ENCODE measurements around the gene EGFL7.

The EGFL7 gene

DNA sequence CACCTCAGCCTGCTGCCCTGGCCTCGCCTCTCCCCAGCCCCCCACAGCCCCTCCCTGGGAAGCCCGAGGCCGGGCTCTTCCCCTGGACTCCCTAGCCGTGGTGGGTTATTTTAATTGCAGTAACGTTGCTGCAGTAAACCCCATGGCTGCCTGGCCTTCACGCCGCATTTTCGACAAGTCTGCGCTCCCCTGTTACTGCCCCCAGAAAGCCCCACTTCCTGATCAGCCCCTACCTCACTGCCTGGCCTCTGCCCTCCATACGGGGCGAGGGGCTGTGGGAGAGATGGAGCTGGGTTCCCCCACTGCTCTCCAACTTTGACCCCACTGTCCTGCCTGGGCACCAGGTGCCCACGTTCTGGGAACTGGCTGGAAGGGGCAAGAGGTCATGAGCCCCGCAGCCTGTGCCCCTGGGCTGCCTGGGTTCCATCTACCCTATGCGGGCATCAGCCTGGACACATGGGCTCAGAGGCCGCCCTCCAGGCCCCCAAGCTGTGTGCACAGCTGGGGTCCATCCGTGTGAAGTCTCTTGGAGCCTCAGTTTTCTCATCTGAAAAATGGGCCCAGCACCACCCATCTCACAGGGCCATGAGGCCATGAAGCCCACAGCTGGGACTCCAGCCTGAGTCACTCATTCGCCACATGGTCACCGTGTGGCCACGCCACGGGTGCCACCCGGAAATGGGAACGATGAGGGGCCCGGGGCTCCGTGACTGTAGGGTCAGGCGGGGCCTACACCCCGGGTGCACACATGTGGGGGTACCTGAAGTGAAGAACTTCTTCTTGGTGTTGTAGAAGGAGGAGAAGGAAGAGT is 11.5 kb downstream of the EGFL7 start:
- Histone ChIP-seq H3K79me2 (ENCODE audit: control insufficient read depth, insufficient read depth, low read length) (no peaks in the 10 kb centered on the region), H4K5ac (ENCODE audit: low read length) (no peak overlapping the region), H3K23ac (ENCODE audit: low read length) (no peak overlapping the region), H2BK15ac (replicated peaks; ENCODE audit: low read depth) (no peak overlapping the region), H2AK5ac (ENCODE audit: low read length) (no peak overlapping the region), H3K18ac (ENCODE audit: low read length) (no peak overlapping the region), H3K4me2 (ENCODE audit: low read length) (no peak overlapping the region), H3K4me1 (ENCODE audit: control insufficient read depth, low read depth, low read length) (no peaks in the 10 kb centered on the region), H2BK120ac (ENCODE audit: low read depth, low read length) (no peak overlapping the region), H3K79me1 (ENCODE audit: low read length) (no peaks in the 10 kb centered on the region), H3K9ac (ENCODE audit: low read length) (no peak overlapping the region), H2BK5ac (ENCODE audit: low read length) (no peak overlapping the region), H3K36me3 (ENCODE audit: control insufficient read depth, insufficient read depth, low read length) (no peaks in the 10 kb centered on the region), H3K27ac (ENCODE audit: low read depth, low read length) (no peak overlapping the region), H4K8ac (ENCODE audit: low read depth, low read length) (no peak overlapping the region), H3K56ac (ENCODE audit: low read length) (no peak overlapping the region), H3K4me3 (ENCODE audit: low read length) (no peak overlapping the region), H3K4ac (ENCODE audit: low read depth, low read length) (no peak overlapping the region), H3K27me3 (ENCODE audit: insufficient read depth, low read length, poor library complexity) (no peaks in the 10 kb centered on the region)
- no CpG with 5 or more reads among the region's 26 CpGs for WGBS (ENCODE audit: extremely low coverage, insufficient coverage, low lambda C conversion rate)
- no peak for DNase-seq

GRCh38 chr9:136674786-136675349 is 12.2 kb downstream of the EGFL7 start:
- no peak overlapping the region for H3K18ac ChIP-seq (ENCODE audit: low read length)
- H3K4me3 ChIP-seq (ENCODE audit: low read length): no peak overlapping the region
- H3K79me1 ChIP-seq (ENCODE audit: low read length): no peaks in the 10 kb centered on the region
- H2BK120ac ChIP-seq (ENCODE audit: low read depth, low read length): no peak overlapping the region
- no peak overlapping the region for H4K8ac ChIP-seq (ENCODE audit: low read depth, low read length)
- no peak overlapping the region for H3K23ac ChIP-seq (ENCODE audit: low read length)
- H3K4me1 ChIP-seq (ENCODE audit: control insufficient read depth, low read depth, low read length): no peaks in the 10 kb centered on the region
- H2AK5ac ChIP-seq (ENCODE audit: low read length): no peak overlapping the region
- no peak overlapping the region for H3K4ac ChIP-seq (ENCODE audit: low read depth, low read length)
- peak; percentile 29 for DNase-seq
- no peaks in the 10 kb centered on the region for H3K36me3 ChIP-seq (ENCODE audit: control insufficient read depth, insufficient read depth, low read length)
- no peak overlapping the region for H2BK15ac ChIP-seq (replicated peaks; ENCODE audit: low read depth)
- H3K4me2 ChIP-seq (ENCODE audit: low read length): no peak overlapping the region
- H4K5ac ChIP-seq (ENCODE audit: low read length): no peak overlapping the region
- H2BK5ac ChIP-seq (ENCODE audit: low read length): no peak overlapping the region
- H3K27ac ChIP-seq (ENCODE audit: low read depth, low read length): no peak overlapping the region
- H3K79me2 ChIP-seq (ENCODE audit: control insufficient read depth, insufficient read depth, low read length): no peaks in the 10 kb centered on the region
- H3K9ac ChIP-seq (ENCODE audit: low read length): no peak overlapping the region
- no CpG with 5 or more reads among the region's 11 CpGs for WGBS (ENCODE audit: extremely low coverage, insufficient coverage, low lambda C conversion rate)
- no peak overlapping the region for H3K56ac ChIP-seq (ENCODE audit: low read length)
- no peaks in the 10 kb centered on the region for H3K27me3 ChIP-seq (ENCODE audit: insufficient read depth, low read length, poor library complexity)

GRCh38 chr9:136675477-136676296 is 13.0 kb downstream of the EGFL7 start:
- Histone ChIP-seq H4K8ac (ENCODE audit: low read depth, low read length) (no peak overlapping the region), H3K4ac (ENCODE audit: low read depth, low read length) (no peak overlapping the region), H3K4me3 (ENCODE audit: low read length) (no peak overlapping the region), H3K18ac (ENCODE audit: low read length) (no peak overlapping the region), H2BK120ac (ENCODE audit: low read depth, low read length) (no peak overlapping the region), H3K36me3 (ENCODE audit: control insufficient read depth, insufficient read depth, low read length) (no peaks in the 10 kb centered on the region), H3K79me1 (ENCODE audit: low read length) (no peaks in the 10 kb centered on the region), H2AK5ac (ENCODE audit: low read length) (no peak overlapping the region), H2BK15ac (replicated peaks; ENCODE audit: low read depth) (no peak overlapping the region), H3K4me2 (ENCODE audit: low read length) (no peak overlapping the region), H4K5ac (ENCODE audit: low read length) (no peak overlapping the region), H3K4me1 (ENCODE audit: control insufficient read depth, low read depth, low read length) (no peaks in the 10 kb centered on the region), H3K56ac (ENCODE audit: low read length) (no peak overlapping the region), H3K9ac (ENCODE audit: low read length) (no peak overlapping the region), H3K27me3 (ENCODE audit: insufficient read depth, low read length, poor library complexity) (no peaks in the 10 kb centered on the region), H3K23ac (ENCODE audit: low read length) (no peak overlapping the region), H3K79me2 (ENCODE audit: control insufficient read depth, insufficient read depth, low read length) (no peaks in the 10 kb centered on the region), H3K27ac (ENCODE audit: low read depth, low read length) (no peak overlapping the region), H2BK5ac (ENCODE audit: low read length) (no peak overlapping the region)
- no CpG with 5 or more reads among the region's 16 CpGs for WGBS (ENCODE audit: extremely low coverage, insufficient coverage, low lambda C conversion rate)
- DNase-seq: no peak

DNA sequence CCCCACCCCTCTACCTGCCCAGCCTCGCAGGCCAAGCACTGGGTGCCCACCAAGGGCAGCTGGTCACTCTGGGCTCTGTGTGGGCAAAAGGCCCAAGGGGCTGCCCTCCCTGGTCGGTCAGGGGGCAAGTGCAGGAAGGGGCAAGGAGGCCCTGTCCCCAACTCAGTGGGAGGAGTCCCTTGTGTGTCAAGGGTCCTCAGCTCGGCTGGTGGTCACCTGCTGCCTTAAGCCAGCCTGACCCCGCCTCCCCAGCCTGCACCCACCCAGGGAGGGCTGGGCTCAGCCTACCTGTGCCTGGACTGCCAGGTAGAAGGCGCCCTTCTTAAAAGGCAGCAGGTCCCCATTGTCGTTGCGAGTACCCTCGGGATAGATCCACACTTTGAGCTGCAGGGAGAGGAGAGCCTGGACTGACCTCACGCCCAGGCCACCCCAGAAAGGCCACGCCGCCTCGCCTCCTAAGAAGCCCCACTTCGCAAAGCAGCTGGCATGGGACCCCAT is 13.6 kb downstream of the EGFL7 start:
- H3K4ac ChIP-seq (ENCODE audit: low read depth, low read length): no peak overlapping the region
- no peak overlapping the region for H3K4me3 ChIP-seq (ENCODE audit: low read length)
- no peak overlapping the region for H2BK15ac ChIP-seq (replicated peaks; ENCODE audit: low read depth)
- no CpG with 5 or more reads among the region's 13 CpGs for WGBS (ENCODE audit: extremely low coverage, insufficient coverage, low lambda C conversion rate)
- DNase-seq: no peak
- no peaks in the 10 kb centered on the region for H3K36me3 ChIP-seq (ENCODE audit: control insufficient read depth, insufficient read depth, low read length)
- H3K79me2 ChIP-seq (ENCODE audit: control insufficient read depth, insufficient read depth, low read length): no peaks in the 10 kb centered on the region
- H3K4me1 ChIP-seq (ENCODE audit: control insufficient read depth, low read depth, low read length): no peaks in the 10 kb centered on the region
- H3K27ac ChIP-seq (ENCODE audit: low read depth, low read length): no peak overlapping the region
- H3K23ac ChIP-seq (ENCODE audit: low read length): no peak overlapping the region
- H3K27me3 ChIP-seq (ENCODE audit: insufficient read depth, low read length, poor library complexity): no peaks in the 10 kb centered on the region
- no peak overlapping the region for H3K56ac ChIP-seq (ENCODE audit: low read length)
- H3K79me1 ChIP-seq (ENCODE audit: low read length): no peaks in the 10 kb centered on the region
- no peak overlapping the region for H2BK5ac ChIP-seq (ENCODE audit: low read length)
- no peak overlapping the region for H4K8ac ChIP-seq (ENCODE audit: low read depth, low read length)
- H3K18ac ChIP-seq (ENCODE audit: low read length): no peak overlapping the region
- H4K5ac ChIP-seq (ENCODE audit: low read length): no peak overlapping the region
- H3K9ac ChIP-seq (ENCODE audit: low read length): no peak overlapping the region
- H3K4me2 ChIP-seq (ENCODE audit: low read length): no peak overlapping the region
- H2BK120ac ChIP-seq (ENCODE audit: low read depth, low read length): no peak overlapping the region
- no peak overlapping the region for H2AK5ac ChIP-seq (ENCODE audit: low read length)

DNA sequence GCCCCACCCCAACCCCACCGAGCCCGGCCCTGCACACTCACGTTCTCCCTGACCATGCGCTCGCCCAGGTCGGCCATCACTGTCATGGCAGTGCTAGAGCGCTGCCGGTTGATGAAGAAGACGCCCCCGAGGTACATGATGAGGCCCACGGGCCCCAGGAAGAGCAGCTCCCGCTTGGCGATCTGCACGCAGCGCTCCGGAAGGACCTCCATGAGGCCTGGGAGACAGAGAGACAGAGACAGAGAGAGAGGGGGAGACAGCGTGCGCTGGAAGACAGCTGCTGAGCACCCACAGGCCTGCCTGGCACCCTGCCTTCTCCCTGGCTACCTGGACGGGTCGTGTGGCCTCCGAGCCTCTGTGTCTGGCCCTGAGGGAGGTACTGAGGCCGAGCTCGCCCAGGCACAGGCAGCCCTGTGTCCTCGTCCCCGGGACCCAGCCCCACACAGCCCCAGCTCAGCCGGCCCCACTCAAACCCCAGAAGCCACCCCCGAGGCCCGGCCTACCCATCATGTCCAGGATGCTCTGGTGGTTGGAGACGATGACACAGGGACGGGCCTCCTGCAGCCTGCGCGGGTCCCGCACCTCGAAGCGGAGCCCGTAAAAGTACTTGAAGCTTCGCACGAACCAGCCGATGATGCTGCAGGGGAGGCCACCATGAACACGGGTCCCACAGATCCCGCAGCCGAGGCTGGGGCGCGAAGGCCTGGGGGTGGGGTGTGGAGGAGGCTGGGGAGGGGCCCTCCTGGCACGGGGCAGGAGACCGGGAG is 14.4 kb downstream of the EGFL7 start:
- no CpG with 5 or more reads among the region's 46 CpGs for WGBS (ENCODE audit: extremely low coverage, insufficient coverage, low lambda C conversion rate)

More for the DNA sequence above, 14.4 kb downstream of the EGFL7 start:
- Histone ChIP-seq H3K27ac (ENCODE audit: low read depth, low read length) (no peak overlapping the region), H3K4me2 (ENCODE audit: low read length) (no peak overlapping the region), H3K27me3 (ENCODE audit: insufficient read depth, low read length, poor library complexity) (no peaks in the 10 kb centered on the region), H3K9ac (ENCODE audit: low read length) (no peak overlapping the region), H3K79me2 (ENCODE audit: control insufficient read depth, insufficient read depth, low read length) (no peaks in the 10 kb centered on the region), H2BK15ac (replicated peaks; ENCODE audit: low read depth) (no peak overlapping the region), H2BK5ac (ENCODE audit: low read length) (no peak overlapping the region), H3K79me1 (ENCODE audit: low read length) (no peaks in the 10 kb centered on the region), H3K18ac (ENCODE audit: low read length) (no peak overlapping the region), H3K4me3 (ENCODE audit: low read length) (no peak overlapping the region), H3K36me3 (ENCODE audit: control insufficient read depth, insufficient read depth, low read length) (no peaks in the 10 kb centered on the region), H3K56ac (ENCODE audit: low read length) (no peak overlapping the region), H2BK120ac (ENCODE audit: low read depth, low read length) (no peak overlapping the region), H3K23ac (ENCODE audit: low read length) (no peak overlapping the region), H4K8ac (ENCODE audit: low read depth, low read length) (no peak overlapping the region), H4K5ac (ENCODE audit: low read length) (no peak overlapping the region), H3K4me1 (ENCODE audit: control insufficient read depth, low read depth, low read length) (no peaks in the 10 kb centered on the region), H3K4ac (ENCODE audit: low read depth, low read length) (no peak overlapping the region), H2AK5ac (ENCODE audit: low read length) (no peak overlapping the region)
- DNase-seq: no peak

Measured in mesendoderm (in vitro differentiated cells).